Kidney epithelial cell (primary cell): Measurements from ENCODE around the gene TBC1D22A. TPM values are rescaled to one million over a fixed set of nuclear protein-coding genes. Genes with fewer than 3 reads are reported as not detected.

Source experiments
- DNase-seq: peaks from one replicate; pipeline ENCODE4 v3.0.0-alpha.2; 2010; ENCODE audit warnings: low read depth
- H3K27me3 ChIP-seq: 2 replicates; pipeline ENCODE4 v1.6.0; 2011; ENCODE audit warnings: low read length; ENCODE audit not compliant: control insufficient read depth, insufficient read depth
- H3K36me3 ChIP-seq: 2 replicates; pipeline ENCODE4 v1.5.1; 2011; ENCODE audit warnings: low read length; ENCODE audit not compliant: control insufficient read depth, insufficient read depth
- H3K4me3 ChIP-seq: 2 replicates; pipeline ENCODE4 v1.5.1; 2011; ENCODE audit warnings: low read depth, mild to moderate bottlenecking, control low read depth, low read length
- CTCF ChIP-seq: IDR thresholded peaks from 2 replicates; pipeline ENCODE4 v1.5.1; 2011; ENCODE audit warnings: mild to moderate bottlenecking, moderate library complexity, low read length, control low read depth, inconsistent platforms; ENCODE audit not compliant: insufficient read depth, poor library complexity, severe bottlenecking
- total RNA-seq: library from RNA; depleted of rRNA; stranded (reverse); fragments of >200 nt; gene quantifications from 2 replicates; pipeline ENCODE4 v1.2.3, GENCODE V29; 2015

The TBC1D22A gene
- total RNA-seq, 1 donor from 2014 or later: 25.7 TPM

DNA sequence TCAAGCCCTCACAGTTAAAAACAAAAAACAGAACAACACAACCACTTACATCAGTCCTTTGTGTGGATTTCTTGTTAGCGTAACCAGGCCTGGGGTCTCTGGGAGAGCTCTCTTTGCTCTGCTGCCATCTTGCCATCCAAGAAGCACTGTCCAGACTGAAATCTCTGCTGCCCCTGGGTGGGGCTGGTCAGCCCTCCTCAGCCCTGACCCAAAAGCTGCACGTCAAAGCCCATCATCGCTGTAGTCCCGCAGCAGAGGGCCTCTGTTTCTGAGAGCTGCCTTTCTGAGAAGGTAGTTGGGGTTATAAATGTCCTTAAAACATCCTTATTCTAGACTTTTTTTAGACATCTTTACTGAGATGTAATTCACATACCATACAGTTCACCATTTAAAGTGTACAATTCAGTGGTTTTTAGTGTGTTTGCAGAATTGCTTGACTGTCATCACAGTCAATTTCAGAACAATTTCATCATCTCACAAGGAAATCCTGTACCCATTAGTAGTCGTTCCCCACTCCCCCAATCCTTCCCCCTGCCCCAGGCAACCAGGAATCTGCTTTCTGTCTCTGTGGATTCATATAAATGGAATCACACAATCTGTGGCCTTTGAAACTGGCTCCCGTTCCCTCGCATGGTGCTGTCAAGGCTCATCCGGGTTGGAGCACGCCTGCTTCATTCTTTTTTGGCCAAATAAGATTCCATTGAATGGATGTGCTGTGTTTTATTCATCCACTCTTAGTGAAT lies 94.9 kb downstream of the TBC1D22A start:
- Histone ChIP-seq H3K27me3 (no peaks in the 10 kb centered on the region), H3K4me3 (no peak overlapping the region), H3K36me3 (no peaks in the 10 kb centered on the region)
- no peak for DNase-seq
- no peak for TF ChIP-seq CTCF

DNA sequence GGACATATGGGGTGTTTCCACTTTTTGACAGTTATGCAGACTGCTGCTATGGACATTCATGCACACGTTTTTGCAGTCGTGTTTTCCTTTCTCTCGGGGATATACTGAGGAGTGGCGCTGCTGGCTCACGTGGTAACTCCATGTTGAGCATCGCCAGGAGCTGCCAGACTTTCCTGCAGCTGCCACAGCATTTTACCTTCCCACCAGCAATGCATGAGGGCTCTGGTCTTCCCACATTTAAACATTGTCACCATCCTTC lies 95.4 kb downstream of the TBC1D22A start:
- TF ChIP-seq CTCF: no peak
- DNase-seq: no peak
- no peaks in the 10 kb centered on the region for H3K36me3 ChIP-seq
- H3K4me3 ChIP-seq: no peak overlapping the region
- no peaks in the 10 kb centered on the region for H3K27me3 ChIP-seq

- DNase-seq: no peak
- no peak for TF ChIP-seq CTCF
- H3K36me3 ChIP-seq: no peaks in the 10 kb centered on the region
- no peak overlapping the region for H3K4me3 ChIP-seq
- H3K27me3 ChIP-seq: no peaks in the 10 kb centered on the region
These were observed 95.8 kb downstream of the TBC1D22A start for GRCh38 chr22:46858181-46858771.

GRCh38 chr22:46860562-46860961 lies 98.1 kb downstream of the TBC1D22A start:
- no peak for DNase-seq
- no peaks in the 10 kb centered on the region for H3K27me3 ChIP-seq
- H3K36me3 ChIP-seq: no peaks in the 10 kb centered on the region
- no peak for TF ChIP-seq CTCF
- H3K4me3 ChIP-seq: no peak overlapping the region

DNA sequence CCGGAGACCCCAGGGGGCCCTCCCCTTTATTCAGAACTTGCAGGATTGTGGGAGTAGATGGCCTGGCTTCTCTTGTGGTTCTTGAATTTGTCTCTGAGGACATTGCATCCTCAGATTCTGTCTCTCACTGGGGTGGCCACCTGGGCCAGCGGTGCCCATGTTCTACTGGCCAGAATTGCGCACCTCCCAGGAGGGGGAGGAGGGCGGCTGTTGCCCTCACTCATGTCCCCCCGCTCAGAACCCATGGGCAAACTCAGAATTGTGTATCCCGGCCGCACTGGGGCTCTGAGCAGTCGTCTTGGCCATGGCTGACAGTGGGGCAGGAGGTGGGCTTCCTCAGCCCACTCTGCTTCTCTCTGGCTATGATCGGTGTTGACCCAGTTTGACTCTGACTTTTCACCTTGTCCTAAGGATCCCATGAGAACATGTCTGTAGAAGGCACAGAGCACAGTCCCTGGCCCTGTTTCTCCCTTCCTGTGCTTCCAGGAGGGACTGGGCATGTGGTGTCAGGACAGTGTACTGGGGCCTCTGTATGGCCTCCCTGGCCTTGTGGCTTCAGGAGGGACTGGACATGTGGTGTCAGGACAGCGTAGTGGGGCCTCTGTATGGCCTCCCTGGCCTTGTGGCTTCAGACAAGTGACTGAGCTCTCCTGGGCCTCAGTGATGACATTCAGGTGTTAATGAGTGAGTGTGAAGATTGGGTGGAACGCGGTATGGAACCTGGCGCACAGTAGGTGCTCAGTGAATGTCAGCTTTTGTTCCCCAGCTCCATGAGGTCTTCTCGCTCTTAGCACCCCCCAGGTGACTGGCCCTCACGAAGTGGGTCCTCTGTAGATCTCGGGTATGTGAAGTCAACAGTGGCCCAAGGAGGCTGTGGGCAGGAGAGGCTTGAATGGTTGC lies 99.3 kb downstream of the TBC1D22A start:
- TF ChIP-seq CTCF: no peak
- Histone ChIP-seq H3K4me3 (no peak overlapping the region), H3K27me3 (no peaks in the 10 kb centered on the region), H3K36me3 (no peaks in the 10 kb centered on the region)
- DNase-seq: no peak
